Measurements from ENCODE around the gene RASIP1. TPM values are rescaled to one million over a fixed set of nuclear protein-coding genes. Genes with fewer than 3 reads are reported as not detected.

RASIP1 gene
- total and polyA plus RNA-seq, 2 experiments from 2014 or later, result 1.5 to 5.5 TPM

- DNase-seq (ENCODE audit: low read depth in 1 of 2, low spot score in 1 of 2), result no peak
- Histone ChIP-seq H3K9me3 (ENCODE audit: low read depth) (no peaks in the 10 kb centered on the region), H3K36me3 (no peaks in the 10 kb centered on the region), H3K4me1 (ENCODE audit: low read depth) (no peaks in the 10 kb centered on the region), H3K4me3 (no peak overlapping the region), H3K27ac (no peak overlapping the region), H3K27me3 (no peaks in the 10 kb centered on the region)
- TF ChIP-seq, protein P1, sequence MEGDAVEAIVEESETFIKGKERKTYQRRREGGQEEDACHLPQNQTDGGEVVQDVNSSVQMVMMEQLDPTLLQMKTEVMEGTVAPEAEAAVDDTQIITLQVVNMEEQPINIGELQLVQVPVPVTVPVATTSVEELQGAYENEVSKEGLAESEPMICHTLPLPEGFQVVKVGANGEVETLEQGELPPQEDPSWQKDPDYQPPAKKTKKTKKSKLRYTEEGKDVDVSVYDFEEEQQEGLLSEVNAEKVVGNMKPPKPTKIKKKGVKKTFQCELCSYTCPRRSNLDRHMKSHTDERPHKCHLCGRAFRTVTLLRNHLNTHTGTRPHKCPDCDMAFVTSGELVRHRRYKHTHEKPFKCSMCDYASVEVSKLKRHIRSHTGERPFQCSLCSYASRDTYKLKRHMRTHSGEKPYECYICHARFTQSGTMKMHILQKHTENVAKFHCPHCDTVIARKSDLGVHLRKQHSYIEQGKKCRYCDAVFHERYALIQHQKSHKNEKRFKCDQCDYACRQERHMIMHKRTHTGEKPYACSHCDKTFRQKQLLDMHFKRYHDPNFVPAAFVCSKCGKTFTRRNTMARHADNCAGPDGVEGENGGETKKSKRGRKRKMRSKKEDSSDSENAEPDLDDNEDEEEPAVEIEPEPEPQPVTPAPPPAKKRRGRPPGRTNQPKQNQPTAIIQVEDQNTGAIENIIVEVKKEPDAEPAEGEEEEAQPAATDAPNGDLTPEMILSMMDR (IDR thresholded peaks at IDR 0.05; ENCODE audit: low read depth, low read length), result no peak
Observed at GRCh38 chr19:48779636-48780035, 39.2 kb upstream of the RASIP1 start.

DNA sequence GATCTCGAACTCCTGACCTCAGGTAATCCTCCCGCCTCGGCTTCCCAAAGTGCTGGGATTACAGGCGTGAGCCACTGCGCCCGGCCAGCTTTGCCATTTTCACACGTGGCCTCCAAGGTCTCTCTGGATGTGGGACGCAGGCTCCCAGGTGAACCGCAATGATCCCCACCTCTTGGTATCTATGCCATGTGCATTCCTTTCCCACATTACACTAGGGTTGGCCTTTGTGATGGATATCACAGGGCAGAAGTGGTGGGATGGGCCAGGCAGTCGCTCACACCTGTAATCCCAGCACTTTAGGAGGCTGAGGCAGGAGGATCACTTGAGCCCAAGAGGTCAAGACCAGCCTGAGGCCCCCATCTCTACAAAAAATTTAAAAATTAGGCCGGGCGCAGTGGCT lies 37.3 kb upstream of the RASIP1 start:
- Histone ChIP-seq H3K4me1 (ENCODE audit: low read depth) (no peaks in the 10 kb centered on the region), H3K36me3 (no peaks in the 10 kb centered on the region), H3K27me3 (no peaks in the 10 kb centered on the region), H3K4me3 (no peak overlapping the region), H3K9me3 (ENCODE audit: low read depth) (no peaks in the 10 kb centered on the region), H3K27ac (no peak overlapping the region)
- DNase-seq (ENCODE audit: low read depth in 1 of 2, low spot score in 1 of 2), result no peak
- TF ChIP-seq, protein P1 (IDR thresholded peaks at IDR 0.05; ENCODE audit: low read depth, low read length), result no peak

GRCh38 chr19:48777139-48777538 lies 36.7 kb upstream of the RASIP1 start:
- Histone ChIP-seq H3K36me3 (no peaks in the 10 kb centered on the region), H3K4me1 (ENCODE audit: low read depth) (no peaks in the 10 kb centered on the region), H3K27me3 (no peaks in the 10 kb centered on the region)

GRCh38 chr19:48772503-48772953 lies 32.1 kb upstream of the RASIP1 start:
- Histone ChIP-seq H3K9me3 (ENCODE audit: low read depth) (no peaks in the 10 kb centered on the region), H3K36me3 (no peaks in the 10 kb centered on the region), H3K27me3 (no peaks in the 10 kb centered on the region), H3K4me1 (ENCODE audit: low read depth) (no peaks in the 10 kb centered on the region), H3K27ac (no peak overlapping the region), H3K4me3 (no peak overlapping the region)
- DNase-seq (ENCODE audit: low read depth in 1 of 2, low spot score in 1 of 2), result no peak
- TF ChIP-seq, protein P1 (IDR thresholded peaks at IDR 0.05; ENCODE audit: low read depth, low read length), result no peak

More at GRCh38 chr19:48777139-48777538, 36.7 kb upstream of the RASIP1 start:
- no peak for DNase-seq (ENCODE audit: low read depth in 1 of 2, low spot score in 1 of 2)
- Histone ChIP-seq H3K27ac (no peak overlapping the region), H3K9me3 (ENCODE audit: low read depth) (no peaks in the 10 kb centered on the region), H3K4me3 (no peak overlapping the region)
- TF ChIP-seq, protein P1 (IDR thresholded peaks at IDR 0.05; ENCODE audit: low read depth, low read length), result no peak

- no peaks in the 10 kb centered on the region for H3K36me3 ChIP-seq
- no peaks in the 10 kb centered on the region for H3K4me1 ChIP-seq (ENCODE audit: low read depth)
- H3K27me3 ChIP-seq, result no peaks in the 10 kb centered on the region
- no peak overlapping the region for H3K4me3 ChIP-seq
- no peak overlapping the region for H3K27ac ChIP-seq
- no peak for DNase-seq (ENCODE audit: low read depth in 1 of 2, low spot score in 1 of 2)
- H3K9me3 ChIP-seq (ENCODE audit: low read depth), result no peaks in the 10 kb centered on the region
- TF ChIP-seq, protein P1 (IDR thresholded peaks at IDR 0.05; ENCODE audit: low read depth, low read length), result no peak
Observed at GRCh38 chr19:48770734-48771472, 30.5 kb upstream of the RASIP1 start.

Data from cardiac muscle cell (in vitro differentiated cells and primary cell).